Transverse colon (tissue), 3 donors: ENCODE measurements around the gene FOXI1.
"Not testable (repeated sequence)": the region's sequence is repeated elsewhere in the genome, so short reads cannot be mapped to it uniquely, and the experiment has no call there.

Experiments
- EP300 ChIP-seq: sonication (generic); formaldehyde crosslinking; IDR thresholded peaks from one replicate; pipeline ENCODE4 v1.6.1; 2017; ENCODE audit warnings: antibody characterized with exemption, low read depth
- POLR2A ChIP-seq: fragments of 450-650 bp; IDR thresholded peaks from one replicate; pipeline ENCODE4 v1.6.1; 2016; ENCODE audit warnings: antibody characterized with exemption, mild to moderate bottlenecking, moderate library complexity
- TF ChIP-seq, protein P1 (sequence below), 5 experiments: fragments of 200-600 bp in 3 of 5; fragments of 450-650 bp in 2 of 5; sonication (generic) in 3 of 5; IDR thresholded peaks; 1 replicate in 2 of 5; 2 replicates in 3 of 5; pipeline ENCODE4 v1.5.1; 2016 to 2017; ENCODE audit warnings: antibody characterized with exemption in 5 of 5, inconsistent platforms in 3 of 5, mild to moderate bottlenecking in 2 of 5, moderate library complexity in 1 of 5

DNA sequence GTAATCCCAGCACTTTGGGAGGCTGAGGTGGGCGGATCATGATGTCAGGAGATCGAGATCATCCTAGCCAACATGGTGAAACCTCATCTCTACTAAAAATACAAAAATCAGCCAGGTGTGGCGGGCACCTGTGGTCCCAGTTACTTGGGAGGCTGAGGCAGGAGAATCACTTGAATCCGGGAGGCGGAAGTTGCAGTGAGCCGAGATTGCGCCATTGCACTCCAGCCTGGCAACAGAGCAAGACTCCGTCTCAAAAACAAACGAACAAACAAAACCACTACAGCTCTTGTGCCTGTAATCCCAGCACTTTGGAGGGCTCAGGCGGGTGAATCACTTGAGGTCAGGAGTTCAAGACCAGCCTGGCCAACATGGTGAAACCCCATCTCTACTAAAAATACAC, 11.4 kb upstream of the FOXI1 start:
- TF ChIP-seq, protein P1, sequence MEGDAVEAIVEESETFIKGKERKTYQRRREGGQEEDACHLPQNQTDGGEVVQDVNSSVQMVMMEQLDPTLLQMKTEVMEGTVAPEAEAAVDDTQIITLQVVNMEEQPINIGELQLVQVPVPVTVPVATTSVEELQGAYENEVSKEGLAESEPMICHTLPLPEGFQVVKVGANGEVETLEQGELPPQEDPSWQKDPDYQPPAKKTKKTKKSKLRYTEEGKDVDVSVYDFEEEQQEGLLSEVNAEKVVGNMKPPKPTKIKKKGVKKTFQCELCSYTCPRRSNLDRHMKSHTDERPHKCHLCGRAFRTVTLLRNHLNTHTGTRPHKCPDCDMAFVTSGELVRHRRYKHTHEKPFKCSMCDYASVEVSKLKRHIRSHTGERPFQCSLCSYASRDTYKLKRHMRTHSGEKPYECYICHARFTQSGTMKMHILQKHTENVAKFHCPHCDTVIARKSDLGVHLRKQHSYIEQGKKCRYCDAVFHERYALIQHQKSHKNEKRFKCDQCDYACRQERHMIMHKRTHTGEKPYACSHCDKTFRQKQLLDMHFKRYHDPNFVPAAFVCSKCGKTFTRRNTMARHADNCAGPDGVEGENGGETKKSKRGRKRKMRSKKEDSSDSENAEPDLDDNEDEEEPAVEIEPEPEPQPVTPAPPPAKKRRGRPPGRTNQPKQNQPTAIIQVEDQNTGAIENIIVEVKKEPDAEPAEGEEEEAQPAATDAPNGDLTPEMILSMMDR (IDR thresholded peaks at IDR 0.05): not testable (repeated sequence)
- not testable (repeated sequence) for TF ChIP-seq POLR2A, EP300
